Stimulated activated CD4-positive, alpha-beta T cell treated with anti-CD3 and anti-CD28 coated beads, Interleukin-4, amount 100 ng/mL, for 4 hours (primary cell): Measurements from ENCODE around the gene HIF3A.
"Not testable (repeated sequence)": the region's sequence is repeated elsewhere in the genome, so short reads cannot be mapped to it uniquely, and the experiment has no call there.

Experiments used
- DNase-seq, 2 experiments: peaks; one replicate each; pipeline ENCODE4 v3.0.0-alpha.2; 2020

The HIF3A gene

GRCh38 chr19:46296722-46297461, at the start of gene HIF3A:
HIF3A (plus strand) TSS chr19:46297042; CDS start chr19:46297077, 35 bp downstream.
- DNase-seq = no peak

- DNase-seq = no peak
These were observed 46.6 kb upstream of the HIF3A start for GRCh38 chr19:46250076-46250735.

GRCh38 chr19:46251416-46251815, 45.4 kb upstream of the HIF3A start:
- DNase-seq = no peak

GRCh38 chr19:46254776-46255175, 42.1 kb upstream of the HIF3A start:
- DNase-seq = no peak

GRCh38 chr19:46256855-46257254, 40.0 kb upstream of the HIF3A start:
- no peak for DNase-seq

- DNase-seq = not testable (repeated sequence)
These were observed 35.3 kb upstream of the HIF3A start for GRCh38 chr19:46261501-46261900.

GRCh38 chr19:46262684-46263296, 34.1 kb upstream of the HIF3A start:
- DNase-seq = peak; percentile 15 to 28

- DNase-seq = not testable (repeated sequence)
These were observed 32.0 kb upstream of the HIF3A start for GRCh38 chr19:46264801-46265200.

- peak; percentile 48 to 55 for DNase-seq
These were observed 31.5 kb upstream of the HIF3A start for GRCh38 chr19:46265217-46265828.

GRCh38 chr19:46269101-46269500, 27.7 kb upstream of the HIF3A start:
- DNase-seq = no peak

GRCh38 chr19:46270521-46271256, 26.2 kb upstream of the HIF3A start:
- no peak for DNase-seq

GRCh38 chr19:46271481-46272197, 25.2 kb upstream of the HIF3A start:
- DNase-seq = no peak

GRCh38 chr19:46273931-46274330, 22.9 kb upstream of the HIF3A start:
- not testable (repeated sequence) for DNase-seq

- DNase-seq = no peak
These were observed 17.7 kb upstream of the HIF3A start for GRCh38 chr19:46279177-46279576.

GRCh38 chr19:46283771-46284170, 13.1 kb upstream of the HIF3A start:
- DNase-seq = no peak

- DNase-seq = no peak
These were observed 12.2 kb upstream of the HIF3A start for GRCh38 chr19:46284635-46285034.

- no peak for DNase-seq
These were observed 9.3 kb upstream of the HIF3A start for GRCh38 chr19:46287585-46287984.

GRCh38 chr19:46288896-46289588, 7.8 kb upstream of the HIF3A start:
- no peak for DNase-seq

GRCh38 chr19:46289724-46290619, 6.9 kb upstream of the HIF3A start:
- DNase-seq = no peak

GRCh38 chr19:46291829-46292228, 5.0 kb upstream of the HIF3A start:
- DNase-seq = no peak
